Natural killer cell (primary cell): ENCODE measurements around the gene ZC3H7B. TPM values are rescaled to one million over a fixed set of nuclear protein-coding genes. Genes with fewer than 3 reads are reported as not detected.

Source experiments
- ATAC-seq, 3 donors: fragments of 150-1000 bp in 2 of 3; fragments of 200-7000 bp in 1 of 3; cut with Tn5 transposase; 1 replicate in 1 of 3; 2 replicates in 2 of 3; pipeline ENCODE4 v1.10.0; 2021; ENCODE audit warnings: mild to moderate bottlenecking in 2 of 3, moderate library complexity in 2 of 3
- DNase-seq, 2 donors: peaks; one replicate each; pipeline versions ENCODE4 v3.0.0 to v3.0.0-alpha.2; 2013 to 2021; ENCODE audit warnings: mixed read lengths in 1 of 2
- H3K27ac ChIP-seq: one replicate; pipeline ENCODE4 v1.5.1; 2013; ENCODE audit warnings: mild to moderate bottlenecking, low read length
- H3K27me3 ChIP-seq: one replicate; pipeline ENCODE4 v1.6.1; 2013; ENCODE audit warnings: low read length; ENCODE audit not compliant: control insufficient read depth, insufficient read depth
- H3K36me3 ChIP-seq: one replicate; pipeline ENCODE4 v1.6.1; 2013; ENCODE audit warnings: low read length; ENCODE audit not compliant: control insufficient read depth, insufficient read depth
- H3K4me1 ChIP-seq: one replicate; pipeline ENCODE4 v1.6.1; 2013; ENCODE audit warnings: low read length; ENCODE audit not compliant: control insufficient read depth, insufficient read depth
- H3K4me3 ChIP-seq: one replicate; pipeline ENCODE4 v1.5.1; 2013; ENCODE audit warnings: low read length
- H3K9me3 ChIP-seq: one replicate; pipeline ENCODE4 v1.6.1; 2013; ENCODE audit warnings: low read length; ENCODE audit not compliant: control insufficient read depth, insufficient read depth
- H3K27ac Mint-ChIP-seq, 2 donors: one replicate each; pipeline ENCODE4 v1.8.0; 2022; ENCODE audit warnings: mild to moderate bottlenecking in 2 of 2, mixed read lengths in 2 of 2, moderate library complexity in 1 of 2
- H3K27me3 Mint-ChIP-seq, 2 donors: one replicate each; pipeline ENCODE4 v1.8.0; 2022; ENCODE audit warnings: low read depth in 2 of 2, mixed read lengths in 2 of 2
- H3K36me3 Mint-ChIP-seq: one replicate; pipeline ENCODE4 v1.8.0; 2022; ENCODE audit warnings: mixed read lengths
- H3K4me1 Mint-ChIP-seq, 2 donors: one replicate each; pipeline ENCODE4 v1.8.0; 2022; ENCODE audit warnings: mixed read lengths in 2 of 2
- H3K4me3 Mint-ChIP-seq: one replicate; pipeline ENCODE4 v1.8.0; 2022; ENCODE audit warnings: mild to moderate bottlenecking, moderate library complexity, mixed read lengths
- H3K9me3 Mint-ChIP-seq, 2 donors: one replicate each; pipeline ENCODE4 v1.8.0; 2022; ENCODE audit warnings: mixed read lengths in 2 of 2
- WGBS: methylation state at CpG from one replicate; pipeline ENCODE4 v1.1.7; 2013; ENCODE audit warnings: missing lambda C conversion rate; ENCODE audit not compliant: insufficient coverage; 5-methylcytosine and 5-hydroxymethylcytosine counted together
- intact Hi-C: fragments of 100-400 bp; cut with micrococcal nuclease; formaldehyde crosslinking; loops from one replicate; pipeline ENCODE4 v1.14.2; 2022
- total RNA-seq, 4 donors: library from RNA; stranded (reverse); fragments of 120-200 nt in 1 of 4; gene quantifications; one replicate each; pipeline versions ENCODE4 v1.2.3 to v1.2.4, GENCODE V29; 2013 to 2022
- TF ChIP-seq, protein P1 (sequence below): fragments of 200-600 bp; IDR thresholded peaks from one replicate; pipeline ENCODE4 v1.8.0; 2022; ENCODE audit warnings: antibody characterized with exemption

The ZC3H7B gene, protein sequence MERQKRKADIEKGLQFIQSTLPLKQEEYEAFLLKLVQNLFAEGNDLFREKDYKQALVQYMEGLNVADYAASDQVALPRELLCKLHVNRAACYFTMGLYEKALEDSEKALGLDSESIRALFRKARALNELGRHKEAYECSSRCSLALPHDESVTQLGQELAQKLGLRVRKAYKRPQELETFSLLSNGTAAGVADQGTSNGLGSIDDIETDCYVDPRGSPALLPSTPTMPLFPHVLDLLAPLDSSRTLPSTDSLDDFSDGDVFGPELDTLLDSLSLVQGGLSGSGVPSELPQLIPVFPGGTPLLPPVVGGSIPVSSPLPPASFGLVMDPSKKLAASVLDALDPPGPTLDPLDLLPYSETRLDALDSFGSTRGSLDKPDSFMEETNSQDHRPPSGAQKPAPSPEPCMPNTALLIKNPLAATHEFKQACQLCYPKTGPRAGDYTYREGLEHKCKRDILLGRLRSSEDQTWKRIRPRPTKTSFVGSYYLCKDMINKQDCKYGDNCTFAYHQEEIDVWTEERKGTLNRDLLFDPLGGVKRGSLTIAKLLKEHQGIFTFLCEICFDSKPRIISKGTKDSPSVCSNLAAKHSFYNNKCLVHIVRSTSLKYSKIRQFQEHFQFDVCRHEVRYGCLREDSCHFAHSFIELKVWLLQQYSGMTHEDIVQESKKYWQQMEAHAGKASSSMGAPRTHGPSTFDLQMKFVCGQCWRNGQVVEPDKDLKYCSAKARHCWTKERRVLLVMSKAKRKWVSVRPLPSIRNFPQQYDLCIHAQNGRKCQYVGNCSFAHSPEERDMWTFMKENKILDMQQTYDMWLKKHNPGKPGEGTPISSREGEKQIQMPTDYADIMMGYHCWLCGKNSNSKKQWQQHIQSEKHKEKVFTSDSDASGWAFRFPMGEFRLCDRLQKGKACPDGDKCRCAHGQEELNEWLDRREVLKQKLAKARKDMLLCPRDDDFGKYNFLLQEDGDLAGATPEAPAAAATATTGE
- 10 to 100 TPM; 33.9 to 40.3 (median 38.3) TPM for total RNA-seq
- 26.0 TPM for total RNA-seq (2013)

DNA sequence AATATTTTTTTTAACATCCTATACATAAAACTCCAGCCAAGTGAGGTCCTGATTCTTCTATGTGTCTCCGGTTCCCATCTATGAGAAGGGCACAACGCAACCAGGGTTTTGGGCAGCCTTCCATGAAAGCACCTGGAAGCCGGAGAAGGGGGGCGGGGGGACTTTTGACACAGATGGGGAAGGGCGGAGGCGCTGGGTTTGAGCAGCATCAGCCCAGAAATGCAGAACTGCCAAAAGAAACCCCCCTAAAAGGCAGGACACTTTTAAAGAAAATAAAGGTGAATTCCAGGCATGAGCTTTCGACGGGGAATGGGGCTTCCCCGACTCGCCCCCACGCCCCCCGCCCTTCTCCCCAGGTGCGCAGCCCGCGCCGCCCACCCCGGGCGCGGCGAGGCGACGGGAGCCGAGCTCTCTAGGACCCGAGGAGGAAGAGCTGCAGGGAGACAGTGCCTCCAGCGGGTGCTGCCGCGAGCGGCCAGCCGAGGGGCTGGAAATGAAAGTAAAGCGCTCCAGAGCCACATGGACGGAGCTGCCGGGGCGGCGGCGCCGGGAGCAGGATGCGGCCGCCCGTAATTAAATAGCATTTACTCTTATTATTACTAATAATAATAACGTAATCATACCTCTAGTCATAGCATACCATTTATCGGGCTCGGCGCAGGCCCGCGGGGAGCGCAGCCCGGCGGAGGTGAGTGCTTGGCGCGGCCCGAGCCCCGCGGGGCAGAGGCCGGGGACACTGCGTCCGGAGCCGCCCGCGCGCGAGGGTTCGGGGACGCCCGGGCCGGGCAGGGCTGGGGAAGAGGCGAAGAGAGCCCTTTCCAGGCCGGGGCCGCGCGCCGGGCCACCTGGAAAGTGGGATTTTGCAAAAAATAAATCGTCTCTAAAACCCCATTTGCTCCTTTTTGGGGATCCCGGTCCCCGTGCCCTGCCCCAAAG, at the start of gene ZC3H7B:
TSS of gene ZC3H7B (plus strand) at position 441 of the 936 bp plus-strand sequence. CDS start 19,136 bp downstream, outside the sequence.
- Histone ChIP-seq H3K36me3 (no peaks in the 10 kb centered on the region), H3K27ac (peak within 1 kb of the TSS; percentile 71), H3K4me3 (peak within 1 kb of the TSS; percentile 97), H3K4me1 (peaks cover 17% of the 10 kb centered on the region), H3K9me3 (no peaks in the 10 kb centered on the region), H3K27me3 (no peaks in the 10 kb centered on the region)
- Mint-ChIP-seq H3K9me3 (no peaks in the 10 kb centered on the region), H3K4me3 (peak within 1 kb of the TSS; percentile 84), H3K36me3 (no peaks in the 10 kb centered on the region), H3K27me3 (no peaks in the 10 kb centered on the region), H3K4me1 (peaks cover 21 to 30% of the 10 kb centered on the region in 2 donors), H3K27ac (peak within 1 kb of the TSS; percentile 77 to 90)
- DNase-seq (peak; percentile 74 to 93), ATAC-seq (peak; percentile 98)
- under 1% methylated on average over 65 of the region's 74 CpGs for WGBS
- TF ChIP-seq, protein P1, sequence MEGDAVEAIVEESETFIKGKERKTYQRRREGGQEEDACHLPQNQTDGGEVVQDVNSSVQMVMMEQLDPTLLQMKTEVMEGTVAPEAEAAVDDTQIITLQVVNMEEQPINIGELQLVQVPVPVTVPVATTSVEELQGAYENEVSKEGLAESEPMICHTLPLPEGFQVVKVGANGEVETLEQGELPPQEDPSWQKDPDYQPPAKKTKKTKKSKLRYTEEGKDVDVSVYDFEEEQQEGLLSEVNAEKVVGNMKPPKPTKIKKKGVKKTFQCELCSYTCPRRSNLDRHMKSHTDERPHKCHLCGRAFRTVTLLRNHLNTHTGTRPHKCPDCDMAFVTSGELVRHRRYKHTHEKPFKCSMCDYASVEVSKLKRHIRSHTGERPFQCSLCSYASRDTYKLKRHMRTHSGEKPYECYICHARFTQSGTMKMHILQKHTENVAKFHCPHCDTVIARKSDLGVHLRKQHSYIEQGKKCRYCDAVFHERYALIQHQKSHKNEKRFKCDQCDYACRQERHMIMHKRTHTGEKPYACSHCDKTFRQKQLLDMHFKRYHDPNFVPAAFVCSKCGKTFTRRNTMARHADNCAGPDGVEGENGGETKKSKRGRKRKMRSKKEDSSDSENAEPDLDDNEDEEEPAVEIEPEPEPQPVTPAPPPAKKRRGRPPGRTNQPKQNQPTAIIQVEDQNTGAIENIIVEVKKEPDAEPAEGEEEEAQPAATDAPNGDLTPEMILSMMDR, result peak; percentile 53
- intact Hi-C loops, result loop anchor here (1.0 to 5.0 kb wide), 2 partner anchors 15 to 379 kb away; partner anchors contain the start of gene RANGAP1

DNA sequence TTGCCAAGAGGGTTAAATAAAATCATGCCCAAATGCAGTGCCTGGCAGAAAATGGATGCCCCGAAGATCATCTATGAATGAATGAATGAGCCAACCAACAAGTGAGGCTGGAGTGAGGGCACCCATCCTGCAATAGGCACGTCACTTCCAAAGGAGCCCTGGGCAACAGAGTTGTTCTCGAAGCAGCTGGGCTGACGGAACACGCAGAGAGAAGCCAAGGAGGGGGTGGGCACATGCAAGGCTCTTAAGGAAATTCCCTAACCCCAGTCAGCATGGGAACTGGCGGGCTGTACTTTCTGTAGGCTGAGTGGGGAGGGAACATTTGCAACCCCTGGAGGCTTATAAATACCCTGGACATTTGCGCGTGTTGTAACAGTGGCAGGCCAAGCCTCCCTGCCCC, 49.0 kb upstream of the ZC3H7B start:
- Mint-ChIP-seq H3K9me3 (no peaks in the 10 kb centered on the region), H3K4me3 (no peak overlapping the region), H3K27me3 (no peaks in the 10 kb centered on the region), H3K4me1 (no peaks in the 10 kb centered on the region), H3K27ac (no peak overlapping the region), H3K36me3 (no peaks in the 10 kb centered on the region)
- 99% methylated on average over 8 of the region's 8 CpGs for WGBS
- H3K27ac ChIP-seq, result no peak overlapping the region
- H3K36me3 ChIP-seq, result peaks cover 83% of the 10 kb centered on the region
- no peaks in the 10 kb centered on the region for H3K27me3 ChIP-seq
- H3K4me3 ChIP-seq, result no peak overlapping the region
- intact Hi-C loops, result no loop called here
- TF ChIP-seq, protein P1, result no peak
- no peaks in the 10 kb centered on the region for H3K9me3 ChIP-seq
- DNase-seq (no peak), ATAC-seq (no peak)
- H3K4me1 ChIP-seq, result no peaks in the 10 kb centered on the region

DNA sequence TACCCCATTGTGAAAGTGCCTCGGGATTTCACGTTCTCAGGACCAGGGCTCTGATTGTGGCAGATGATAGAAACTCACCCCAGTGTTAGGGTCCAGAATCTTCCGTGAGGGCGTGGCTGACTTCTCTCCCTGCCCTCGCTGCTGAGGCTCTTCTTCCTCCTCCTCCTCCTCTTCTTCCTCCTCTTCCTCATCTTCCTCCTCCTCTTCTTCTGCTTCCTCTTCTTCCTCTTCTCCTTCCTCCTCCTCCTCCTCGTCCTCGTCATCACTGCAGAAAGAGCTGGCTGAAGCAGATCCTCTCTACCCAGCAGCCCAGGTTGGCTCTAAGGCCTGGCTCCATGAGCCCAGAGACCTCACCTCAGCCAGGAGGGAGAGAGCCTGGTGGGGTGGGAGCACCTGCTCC, 47.1 kb upstream of the ZC3H7B start:
- Histone ChIP-seq H3K27ac (no peak overlapping the region), H3K4me3 (no peak overlapping the region), H3K36me3 (peaks cover 78% of the 10 kb centered on the region), H3K27me3 (no peaks in the 10 kb centered on the region), H3K9me3 (no peaks in the 10 kb centered on the region), H3K4me1 (no peaks in the 10 kb centered on the region)
- Mint-ChIP-seq H3K4me3 (no peak overlapping the region), H3K27me3 (no peaks in the 10 kb centered on the region), H3K27ac (no peak overlapping the region), H3K9me3 (no peaks in the 10 kb centered on the region), H3K4me1 (no peaks in the 10 kb centered on the region), H3K36me3 (no peaks in the 10 kb centered on the region)
- 90% methylated on average over 7 of the region's 7 CpGs for WGBS
- TF ChIP-seq, protein P1, result no peak
- no peak for ATAC-seq
- DNase-seq, result no peak
- intact Hi-C loops, result no loop called here
